ENCODE results near the gene WBP2.

DNA sequence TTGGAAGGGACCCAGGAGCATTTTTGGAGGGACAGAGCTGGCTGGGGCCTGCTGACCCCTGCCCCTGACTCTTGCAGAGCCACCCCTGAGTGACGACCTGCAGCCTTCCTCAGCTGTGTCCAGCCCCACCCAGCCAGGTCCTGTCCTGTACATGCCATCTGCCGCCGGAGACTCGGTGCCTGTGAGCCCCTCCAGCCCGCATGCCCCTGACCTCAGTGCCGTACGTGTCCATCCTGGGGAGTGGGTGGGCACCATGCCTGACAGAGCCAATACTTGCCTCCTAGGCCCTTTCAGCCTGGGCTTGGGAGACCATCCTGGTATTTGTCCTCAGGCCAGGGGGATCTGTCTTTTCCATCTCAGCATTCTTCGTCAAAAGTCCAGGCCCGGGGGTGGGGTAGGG is 38.4 kb downstream of the WBP2 start:
- no peak for TF ChIP-seq CTCF (IDR thresholded peaks at IDR 0.05)
- no peak for TF ChIP-seq EP300 (IDR thresholded peaks at IDR 0.05)
